ENCODE results near the gene PI4KA. TPM values are rescaled to one million over a fixed set of nuclear protein-coding genes. Genes with fewer than 3 reads are reported as not detected.

The PI4KA gene
- total and polyA plus RNA-seq, 4 donors, result 35.4 to 107 (median 50.3) TPM

DNA sequence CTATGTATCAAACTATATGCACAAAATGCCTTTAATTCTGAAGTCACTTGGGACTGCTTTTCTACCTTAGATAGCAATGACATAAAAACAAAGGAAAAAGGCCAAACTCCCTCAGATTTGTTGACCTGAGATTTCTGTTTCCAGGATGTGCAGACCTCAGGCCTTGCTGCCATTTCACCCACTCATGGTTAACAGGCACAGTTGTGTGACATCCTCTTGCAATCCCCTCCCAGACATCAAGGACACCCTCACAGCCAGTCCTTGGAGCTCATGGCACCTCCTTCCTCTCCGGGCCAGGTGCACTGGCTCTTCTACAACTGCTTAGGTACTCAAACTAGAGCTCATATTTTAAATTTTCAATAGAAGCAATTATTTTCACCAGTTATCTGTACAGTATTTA lies 47.4 kb downstream of the PI4KA start:
- no peak overlapping the region for H3K9ac ChIP-seq (ENCODE audit: insufficient read depth in 1 of 2, low read length in 2 of 2)
- H3K27ac ChIP-seq (ENCODE audit: low read depth in 1 of 2, low read length in 1 of 2), result no peak overlapping the region
- WGBS, 2 donors, result 90 to 100% methylated on average over 1 of the region's 1 CpG
- ATAC-seq (ENCODE audit: insufficient read depth, low FRiP score) (no peak), DNase-seq (no peak)
- TF ChIP-seq, protein P1, sequence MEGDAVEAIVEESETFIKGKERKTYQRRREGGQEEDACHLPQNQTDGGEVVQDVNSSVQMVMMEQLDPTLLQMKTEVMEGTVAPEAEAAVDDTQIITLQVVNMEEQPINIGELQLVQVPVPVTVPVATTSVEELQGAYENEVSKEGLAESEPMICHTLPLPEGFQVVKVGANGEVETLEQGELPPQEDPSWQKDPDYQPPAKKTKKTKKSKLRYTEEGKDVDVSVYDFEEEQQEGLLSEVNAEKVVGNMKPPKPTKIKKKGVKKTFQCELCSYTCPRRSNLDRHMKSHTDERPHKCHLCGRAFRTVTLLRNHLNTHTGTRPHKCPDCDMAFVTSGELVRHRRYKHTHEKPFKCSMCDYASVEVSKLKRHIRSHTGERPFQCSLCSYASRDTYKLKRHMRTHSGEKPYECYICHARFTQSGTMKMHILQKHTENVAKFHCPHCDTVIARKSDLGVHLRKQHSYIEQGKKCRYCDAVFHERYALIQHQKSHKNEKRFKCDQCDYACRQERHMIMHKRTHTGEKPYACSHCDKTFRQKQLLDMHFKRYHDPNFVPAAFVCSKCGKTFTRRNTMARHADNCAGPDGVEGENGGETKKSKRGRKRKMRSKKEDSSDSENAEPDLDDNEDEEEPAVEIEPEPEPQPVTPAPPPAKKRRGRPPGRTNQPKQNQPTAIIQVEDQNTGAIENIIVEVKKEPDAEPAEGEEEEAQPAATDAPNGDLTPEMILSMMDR (IDR thresholded peaks at IDR 0.05; ENCODE audit: control extremely low read depth, extremely low read depth), result no peak
- peaks cover 0 to 1% (median 0%) of the 10 kb centered on the region in 5 donors for H3K4me1 ChIP-seq (ENCODE audit: control insufficient read depth in 5 of 5, insufficient read depth in 5 of 5, low read length in 5 of 5)
- H3K9me3 ChIP-seq (ENCODE audit: control insufficient read depth in 4 of 4, insufficient read depth in 3 of 4, low read length in 3 of 4), result no peaks in the 10 kb centered on the region
- H3K36me3 ChIP-seq (ENCODE audit: control insufficient read depth in 4 of 4, insufficient read depth in 4 of 4, low read length in 4 of 4), result peaks cover 9 to 48% (median 26%) of the 10 kb centered on the region in 4 donors
- no peak overlapping the region for H3K4me3 ChIP-seq
- no peaks in the 10 kb centered on the region for H3K27me3 ChIP-seq (ENCODE audit: control insufficient read depth in 3 of 3, insufficient read depth in 3 of 3, low read length in 2 of 3)

DNA sequence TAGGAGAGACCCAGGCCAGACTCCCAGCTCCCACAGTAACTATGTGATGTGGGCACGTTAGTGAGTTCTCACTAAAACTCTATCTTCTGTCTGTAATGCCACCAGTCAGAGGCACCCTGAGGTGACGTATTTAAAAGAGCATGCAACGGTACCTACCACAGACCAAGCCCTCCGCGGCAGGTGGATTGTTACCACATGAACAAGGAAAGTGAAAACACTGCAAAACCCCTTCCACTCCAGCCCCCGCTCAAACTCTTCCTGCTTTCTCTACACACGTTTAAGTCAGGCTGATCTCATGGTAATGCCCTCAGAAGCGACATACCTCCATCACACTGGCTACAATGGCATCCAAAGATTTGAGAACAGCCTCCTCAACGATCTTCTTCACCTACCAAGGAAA lies 48.0 kb downstream of the PI4KA start:
- Histone ChIP-seq H3K27ac (ENCODE audit: low read depth in 1 of 2, low read length in 1 of 2) (no peak overlapping the region), H3K4me3 (no peak overlapping the region), H3K9ac (ENCODE audit: insufficient read depth in 1 of 2, low read length in 2 of 2) (no peak overlapping the region), H3K9me3 (ENCODE audit: control insufficient read depth in 4 of 4, insufficient read depth in 3 of 4, low read length in 3 of 4) (no peaks in the 10 kb centered on the region), H3K4me1 (ENCODE audit: control insufficient read depth in 5 of 5, insufficient read depth in 5 of 5, low read length in 5 of 5) (peaks cover 0 to 1% (median 0%) of the 10 kb centered on the region in 5 donors), H3K27me3 (ENCODE audit: control insufficient read depth in 3 of 3, insufficient read depth in 3 of 3, low read length in 2 of 3) (no peaks in the 10 kb centered on the region), H3K36me3 (ENCODE audit: control insufficient read depth in 4 of 4, insufficient read depth in 4 of 4, low read length in 4 of 4) (peaks cover 9 to 49% (median 25%) of the 10 kb centered on the region in 4 donors)
- 89 to 95% methylated on average over 9 of the region's 9 CpGs for WGBS, 2 donors
- ATAC-seq (ENCODE audit: insufficient read depth, low FRiP score), result no peak
- no peak for DNase-seq
- TF ChIP-seq, protein P1 (IDR thresholded peaks at IDR 0.05; ENCODE audit: control extremely low read depth, extremely low read depth), result no peak

- Histone ChIP-seq H3K27ac (ENCODE audit: low read depth in 1 of 2, low read length in 1 of 2) (no peak overlapping the region), H3K36me3 (ENCODE audit: control insufficient read depth in 4 of 4, insufficient read depth in 4 of 4, low read length in 4 of 4) (peaks cover 12 to 52% (median 23%) of the 10 kb centered on the region in 4 donors), H3K27me3 (ENCODE audit: control insufficient read depth in 3 of 3, insufficient read depth in 3 of 3, low read length in 2 of 3) (no peaks in the 10 kb centered on the region), H3K4me3 (no peak overlapping the region), H3K9me3 (ENCODE audit: control insufficient read depth in 4 of 4, insufficient read depth in 3 of 4, low read length in 3 of 4) (no peaks in the 10 kb centered on the region), H3K4me1 (ENCODE audit: control insufficient read depth in 5 of 5, insufficient read depth in 5 of 5, low read length in 5 of 5) (peaks cover 0 to 1% (median 0%) of the 10 kb centered on the region in 5 donors), H3K9ac (ENCODE audit: insufficient read depth in 1 of 2, low read length in 2 of 2) (no peak overlapping the region)
- 90 to 93% methylated on average over 6 of the region's 6 CpGs for WGBS, 2 donors
- DNase-seq (no peak), ATAC-seq (ENCODE audit: insufficient read depth, low FRiP score) (no peak)
- TF ChIP-seq, protein P1 (IDR thresholded peaks at IDR 0.05; ENCODE audit: control extremely low read depth, extremely low read depth), result no peak
Observed at GRCh38 chr22:20809538-20810185, 48.9 kb downstream of the PI4KA start.

Measured in lung (tissue), 12 donors.